Loucy (cell line): ENCODE data around the gene CCT3.

Experiments
- EZH2phosphoT487 ChIP-seq: fragments of 200-600 bp; IDR thresholded peaks from 2 replicates; pipeline ENCODE4 v1.6.1; 2018; ENCODE audit warnings: antibody characterized with exemption, mild to moderate bottlenecking, moderate library complexity, borderline replicate concordance
- TF ChIP-seq, protein P1 (sequence below): fragments of 200-600 bp; sonication (generic); conservative IDR thresholded peaks from 2 replicates; pipeline ENCODE4 v1.5.1; 2014; ENCODE audit warnings: mild to moderate bottlenecking, antibody characterized with exemption, low read length

DNA sequence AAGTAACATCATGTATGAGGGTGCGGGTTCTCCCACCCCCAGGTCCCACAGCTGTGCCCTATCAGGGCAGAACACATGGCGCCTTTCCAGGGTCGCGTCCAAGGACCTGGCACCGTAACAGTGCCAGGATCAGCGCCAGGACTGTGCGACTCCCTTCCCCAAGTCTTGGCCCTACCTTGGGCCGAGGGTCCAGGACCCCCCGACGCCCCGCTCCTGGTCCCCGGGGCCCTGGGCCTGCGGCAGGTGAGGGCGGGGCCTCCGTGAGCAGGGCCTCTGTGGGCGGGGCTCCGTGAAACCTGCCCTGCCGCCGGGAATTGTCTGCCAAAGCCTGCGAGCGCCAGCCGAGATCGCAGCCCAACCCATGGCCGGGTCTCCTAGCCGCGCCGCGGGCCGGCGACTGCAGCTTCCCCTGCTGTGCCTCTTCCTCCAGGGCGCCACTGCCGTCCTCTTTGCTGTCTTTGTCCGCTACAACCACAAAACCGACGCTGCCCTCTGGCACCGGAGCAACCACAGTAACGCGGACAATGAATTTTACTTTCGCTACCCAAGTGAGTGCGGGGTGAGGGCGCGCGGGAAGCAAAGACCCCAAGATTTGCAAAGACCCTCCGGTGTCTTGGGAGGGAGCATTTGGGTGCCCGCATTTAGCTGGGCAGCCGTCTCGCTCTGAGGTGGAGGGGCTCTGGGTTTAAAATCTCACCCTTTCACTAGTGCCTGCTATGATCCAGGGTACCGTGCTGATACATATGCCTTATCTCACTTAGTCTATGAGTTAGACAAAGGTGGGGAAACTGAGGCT, 31.0 kb upstream of the CCT3 start, which contains the start of gene RHBG:
- TF ChIP-seq, protein P1, sequence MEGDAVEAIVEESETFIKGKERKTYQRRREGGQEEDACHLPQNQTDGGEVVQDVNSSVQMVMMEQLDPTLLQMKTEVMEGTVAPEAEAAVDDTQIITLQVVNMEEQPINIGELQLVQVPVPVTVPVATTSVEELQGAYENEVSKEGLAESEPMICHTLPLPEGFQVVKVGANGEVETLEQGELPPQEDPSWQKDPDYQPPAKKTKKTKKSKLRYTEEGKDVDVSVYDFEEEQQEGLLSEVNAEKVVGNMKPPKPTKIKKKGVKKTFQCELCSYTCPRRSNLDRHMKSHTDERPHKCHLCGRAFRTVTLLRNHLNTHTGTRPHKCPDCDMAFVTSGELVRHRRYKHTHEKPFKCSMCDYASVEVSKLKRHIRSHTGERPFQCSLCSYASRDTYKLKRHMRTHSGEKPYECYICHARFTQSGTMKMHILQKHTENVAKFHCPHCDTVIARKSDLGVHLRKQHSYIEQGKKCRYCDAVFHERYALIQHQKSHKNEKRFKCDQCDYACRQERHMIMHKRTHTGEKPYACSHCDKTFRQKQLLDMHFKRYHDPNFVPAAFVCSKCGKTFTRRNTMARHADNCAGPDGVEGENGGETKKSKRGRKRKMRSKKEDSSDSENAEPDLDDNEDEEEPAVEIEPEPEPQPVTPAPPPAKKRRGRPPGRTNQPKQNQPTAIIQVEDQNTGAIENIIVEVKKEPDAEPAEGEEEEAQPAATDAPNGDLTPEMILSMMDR: no peak
- TF ChIP-seq EZH2phosphoT487: no peak
